Measurements from ENCODE around the gene SNX11. TPM values are rescaled to one million over a fixed set of nuclear protein-coding genes. Genes with fewer than 3 reads are reported as not detected.

The SNX11 gene
- total and polyA plus RNA-seq, 2 of the 8 experiments (the other 6 are each of a cell fraction or from before 2014, with no cell fraction given): 21.1 to 21.4 TPM

- Histone ChIP-seq H4K5ac (ENCODE audit: insufficient read length, low read depth, low read length) (no peak overlapping the region), H3K79me1 (ENCODE audit: low read depth, low read length) (no peaks in the 10 kb centered on the region), H3K79me2 (ENCODE audit: control insufficient read depth in 1 of 2, insufficient read depth in 2 of 2, low read length in 2 of 2) (no peaks in the 10 kb centered on the region), H2AK5ac (ENCODE audit: low read depth, low read length) (no peak overlapping the region), H2BK20ac (ENCODE audit: low read length) (no peak overlapping the region), H3K4ac (replicated peaks; ENCODE audit: insufficient read length, low read depth, low read length) (no peak overlapping the region), H3K36me3 (ENCODE audit: control insufficient read depth in 2 of 4, insufficient read depth in 4 of 4, low read length in 3 of 4) (no peaks in the 10 kb centered on the region), H2BK120ac (replicated peaks; ENCODE audit: low read depth, low read length) (no peak overlapping the region), H3K27me3 (replicated peaks in 1 of 4; ENCODE audit: control insufficient read depth in 3 of 4, extremely low read depth in 1 of 4, insufficient read depth in 3 of 4, low read length in 3 of 4) (peaks cover 4 to 26% (median 21%) of the 10 kb centered on the region in 4 experiments; a peak in 5 of 7 replicates), H2BK5ac (ENCODE audit: low read depth, low read length) (no peak overlapping the region), H3K4me2 (ENCODE audit: insufficient read depth in 1 of 2, low read depth in 2 of 2, low read length in 2 of 2) (no peak overlapping the region), H3K23ac (ENCODE audit: insufficient read length) (no peak overlapping the region), H4K91ac (replicated peaks; ENCODE audit: insufficient read length, low read length) (no peak overlapping the region), H4K20me1 (replicated peaks in 1 of 2; ENCODE audit: control insufficient read depth in 1 of 2, insufficient read depth in 2 of 2, low read length in 2 of 2) (no peaks in the 10 kb centered on the region), H3K9ac (replicated peaks in 1 of 4; ENCODE audit: extremely low read depth in 1 of 4, low read depth in 3 of 4, low read length in 3 of 4) (no peak overlapping the region), H2BK12ac (ENCODE audit: low read depth, low read length) (no peak overlapping the region), H2BK15ac (ENCODE audit: low read length) (no peak overlapping the region), H3K9me3 (ENCODE audit: insufficient read depth in 2 of 2, low read depth in 1 of 2, low read length in 1 of 2) (no peaks in the 10 kb centered on the region), H3K27ac (ENCODE audit: low read depth, low read length) (no peak overlapping the region), H3K14ac (ENCODE audit: insufficient read length) (no peak overlapping the region), H3K56ac (replicated peaks; ENCODE audit: insufficient read length, low read depth, low read length) (no peak overlapping the region), H3K23me2 (ENCODE audit: low read depth, low read length) (no peaks in the 10 kb centered on the region), H3K18ac (ENCODE audit: extremely low read depth, low read length) (no peak overlapping the region), H4K8ac (ENCODE audit: extremely low read depth, insufficient read depth, low read length) (no peak overlapping the region), H2AFZ (ENCODE audit: low read length) (no peak overlapping the region), H3K4me3 (ENCODE audit: extremely low read depth in 1 of 4, insufficient read depth in 2 of 4, low read depth in 3 of 4, low read length in 4 of 4) (no peak overlapping the region), H3K4me1 (replicated peaks in 1 of 4; ENCODE audit: control insufficient read depth in 3 of 4, insufficient read depth in 4 of 4, low read length in 3 of 4) (peaks cover 4 to 24% (median 15%) of the 10 kb centered on the region in 4 experiments; a peak in 6 of 7 replicates)
- DNase-seq (ENCODE audit: low read depth in 1 of 2, low spot score in 2 of 2): no peak
- no peak for FAIRE-seq
- WGBS, 2 experiments (ENCODE audit: extremely low coverage in 1 of 2, insufficient coverage in 1 of 2, insufficient read length in 1 of 2, insufficient replicate concordance in 2 of 2, low coverage in 1 of 2, low lambda C conversion rate in 2 of 2, missing lambda C conversion rate in 1 of 2): 77% methylated on average over 5 of the region's 5 CpGs; no CpG with 5 or more reads in 1 of the 2 experiments
- CTCF ChIA-PET (ENCODE audit: partially characterized antibody): interaction anchor here (0.8 to 1.7 kb wide), 4 partner anchors 12 to 182 kb away, joined by 3 to 5 read pairs (median 3); no protein-coding TSS in a partner anchor
- POLR2A ChIA-PET (ENCODE audit: partially characterized antibody): interaction anchor here (1.3 to 2.0 kb wide), 3 partner anchors 15 to 114 kb away, joined by 3 to 5 read pairs (median 4); partner anchors contain the start of gene NFE2L1
- TF ChIP-seq SRF (IDR thresholded peaks at IDR 0.05; ENCODE audit: low read depth, low read length): no peak
- no peak for TF ChIP-seq JUND (IDR thresholded peaks at IDR 0.05; ENCODE audit: low read length)
- TF ChIP-seq POLR2AphosphoS5 (IDR thresholded peaks at IDR 0.05; ENCODE audit: low read depth, low read length): no peak
- no peak for TF ChIP-seq TCF12 (IDR thresholded peaks at IDR 0.05; ENCODE audit: low read depth, low read length)
- no peak for TF ChIP-seq ASH2L (IDR thresholded peaks at IDR 0.05; ENCODE audit: low read length)
These were observed 54.9 kb downstream of the SNX11 start for GRCh38 chr17:48162306-48162934.
